SU-DHL-6 (cell line): Measurements from ENCODE around the gene DHRS12.
"Not testable (repeated sequence)": the region's sequence is repeated elsewhere in the genome, so short reads cannot be mapped to it uniquely, and the experiment has no call there.

ENCODE experiments used
- CTCF ChIP-seq: fragments of 200-600 bp; sonication (generic); IDR thresholded peaks from one replicate; pipeline ENCODE4 v1.5.1; 2017; ENCODE audit warnings: antibody characterized with exemption, mild to moderate bottlenecking, low read length, moderate library complexity; ENCODE audit not compliant: insufficient read depth, poor library complexity, severe bottlenecking
- EZH2phosphoT487 ChIP-seq: fragments of 200-600 bp; sonication (generic), shearing (Covaris generic); conservative IDR thresholded peaks from 2 replicates; pipeline ENCODE4 v1.6.1; 2018; ENCODE audit warnings: mild to moderate bottlenecking, antibody characterized with exemption, low read length, moderate library complexity, mixed read lengths

- not testable (repeated sequence) for TF ChIP-seq CTCF, EZH2phosphoT487
These were observed 20.7 kb upstream of the DHRS12 start for GRCh38 chr13:51824712-51825111.
